NCI-H187 treated with DMSO at 0.1 percent for 48 hours (cell line): Measurements from ENCODE around the gene ZCCHC9.
"Not testable (repeated sequence)": the region's sequence is repeated elsewhere in the genome, so short reads cannot be mapped to it uniquely, and the experiment has no call there.

Experiments
- DNase-seq: peaks from one replicate; lab custom pipeline; 2025; lab: John Stamatoyannopoulos, UW

ZCCHC9 gene

GRCh38 chr5:81308836-81309235, 7.4 kb downstream of the ZCCHC9 start:
- DNase-seq: no peak

- DNase-seq: peak; percentile 14
Measured at GRCh38 chr5:81310402-81311063, 9.1 kb downstream of the ZCCHC9 start.

- no peak for DNase-seq
Measured at GRCh38 chr5:81313278-81313677, 11.9 kb downstream of the ZCCHC9 start.

GRCh38 chr5:81313686-81314085, 12.3 kb downstream of the ZCCHC9 start:
- no peak for DNase-seq

- DNase-seq: no peak
Measured at GRCh38 chr5:81314581-81314980, 13.2 kb downstream of the ZCCHC9 start.

GRCh38 chr5:81315336-81315735, 13.9 kb downstream of the ZCCHC9 start:
- DNase-seq: no peak

- no peak for DNase-seq
Measured at GRCh38 chr5:81315830-81316229, 14.4 kb downstream of the ZCCHC9 start.

- no peak for DNase-seq
Measured at GRCh38 chr5:81316571-81316970, 15.2 kb downstream of the ZCCHC9 start.

- DNase-seq: no peak
Measured at GRCh38 chr5:81317536-81317935, 16.1 kb downstream of the ZCCHC9 start.

GRCh38 chr5:81326554-81326953, 25.2 kb downstream of the ZCCHC9 start:
- no peak for DNase-seq

GRCh38 chr5:81334304-81335061, 33.1 kb downstream of the ZCCHC9 start:
- no peak for DNase-seq

GRCh38 chr5:81335946-81336345, 34.6 kb downstream of the ZCCHC9 start:
- no peak for DNase-seq

- DNase-seq: no peak
Measured at GRCh38 chr5:81336556-81336955, 35.2 kb downstream of the ZCCHC9 start.

- DNase-seq: no peak
Measured at GRCh38 chr5:81337803-81338202, 36.4 kb downstream of the ZCCHC9 start.

GRCh38 chr5:81338213-81338612, 36.8 kb downstream of the ZCCHC9 start:
- DNase-seq: not testable (repeated sequence)

GRCh38 chr5:81344736-81345135, 43.3 kb downstream of the ZCCHC9 start:
- no peak for DNase-seq

- no peak for DNase-seq
Measured at GRCh38 chr5:81345411-81346003, 44.1 kb downstream of the ZCCHC9 start.

GRCh38 chr5:81349161-81349560, 47.8 kb downstream of the ZCCHC9 start:
- DNase-seq: no peak

- no peak for DNase-seq
Measured at GRCh38 chr5:81350507-81350906, 49.1 kb downstream of the ZCCHC9 start.

- no peak for DNase-seq
Measured at GRCh38 chr5:81353189-81353588, 51.8 kb downstream of the ZCCHC9 start.

- DNase-seq: no peak
Measured at GRCh38 chr5:81354093-81354492, 52.7 kb downstream of the ZCCHC9 start.

- no peak for DNase-seq
Measured at GRCh38 chr5:81355291-81356251, 54.2 kb downstream of the ZCCHC9 start.
